Glomerular endothelial cell (primary cell): ENCODE measurements around the gene FBLN2. TPM values are rescaled to one million over a fixed set of nuclear protein-coding genes. Genes with fewer than 3 reads are reported as not detected.

Experiments used
- DNase-seq: peaks from one replicate; pipeline ENCODE4 v3.0.0-alpha.2; 2011; ENCODE audit warnings: low read depth, low spot score; ENCODE audit errors: extremely low read depth
- total RNA-seq: library from RNA; depleted of rRNA; stranded (reverse); fragments of >200 nt; gene quantifications from 2 replicates; pipeline ENCODE4 v1.2.3, GENCODE V29; 2015

Gene FBLN2
- total RNA-seq, 1 donor from 2014 or later, result 14.2 TPM

- DNase-seq, result no peak
Observed at GRCh38 chr3:13634615-13635014, 85.7 kb downstream of the FBLN2 start.

GRCh38 chr3:13636186-13636585, 87.3 kb downstream of the FBLN2 start:
- no peak for DNase-seq

GRCh38 chr3:13636874-13637273, 87.9 kb downstream of the FBLN2 start:
- DNase-seq, result no peak

GRCh38 chr3:13637311-13637891, 88.5 kb downstream of the FBLN2 start:
- DNase-seq, result no peak

GRCh38 chr3:13637953-13638352, 89.0 kb downstream of the FBLN2 start:
- no peak for DNase-seq

GRCh38 chr3:13638927-13639326, 90.0 kb downstream of the FBLN2 start:
- DNase-seq, result no peak

GRCh38 chr3:13642597-13642996, 93.7 kb downstream of the FBLN2 start:
- no peak for DNase-seq

GRCh38 chr3:13644341-13645117, 95.6 kb downstream of the FBLN2 start:
- no peak for DNase-seq

- no peak for DNase-seq
Observed at GRCh38 chr3:13645801-13646637, 97.1 kb downstream of the FBLN2 start.

- DNase-seq, result no peak
Observed at GRCh38 chr3:13647298-13648059, 98.6 kb downstream of the FBLN2 start.

GRCh38 chr3:13648060-13649001, 99.4 kb downstream of the FBLN2 start:
- peak; percentile 18 for DNase-seq

- DNase-seq, result no peak
Observed at GRCh38 chr3:13650210-13651056, 101.5 kb downstream of the FBLN2 start.

- no peak for DNase-seq
Observed at GRCh38 chr3:13651057-13651400, 102.1 kb downstream of the FBLN2 start.

- no peak for DNase-seq
Observed at GRCh38 chr3:13651775-13652428, 103.0 kb downstream of the FBLN2 start.

- DNase-seq, result no peak
Observed at GRCh38 chr3:13652728-13653127, 103.8 kb downstream of the FBLN2 start.

GRCh38 chr3:13653631-13654279, 104.8 kb downstream of the FBLN2 start:
- no peak for DNase-seq

GRCh38 chr3:13654330-13655060, 105.6 kb downstream of the FBLN2 start:
- no peak for DNase-seq
